Measurements from ENCODE around the gene TAF1A.

DNA sequence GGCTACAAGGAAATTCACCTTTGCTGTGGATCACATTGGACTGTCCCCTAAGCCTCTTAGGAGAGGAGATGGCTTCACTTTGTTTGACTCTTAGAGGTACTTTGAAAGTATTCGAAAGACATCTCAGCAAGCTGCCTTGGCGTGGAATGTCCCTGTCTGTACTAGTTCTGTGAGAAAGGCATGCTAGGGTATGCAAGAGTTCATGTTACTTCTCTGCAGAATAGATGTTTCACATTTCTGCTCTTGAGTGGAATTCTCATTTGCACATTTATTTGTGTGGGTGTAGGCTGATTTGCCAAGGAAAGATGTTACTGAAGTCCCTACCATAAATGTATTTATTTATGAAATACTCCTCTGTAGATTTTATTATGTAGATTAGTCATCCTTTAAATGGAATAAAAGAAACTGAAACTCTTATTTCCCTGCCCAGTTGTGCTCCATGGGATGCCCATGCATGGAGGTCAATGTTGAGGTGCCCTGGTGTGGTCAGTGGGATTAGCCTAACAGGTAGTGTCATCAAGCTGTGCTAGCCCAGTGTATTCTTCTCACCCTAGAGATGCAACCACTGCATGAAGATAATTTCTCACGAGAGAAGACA is 42.0 kb upstream of the TAF1A start:
- TF ChIP-seq, protein P1, sequence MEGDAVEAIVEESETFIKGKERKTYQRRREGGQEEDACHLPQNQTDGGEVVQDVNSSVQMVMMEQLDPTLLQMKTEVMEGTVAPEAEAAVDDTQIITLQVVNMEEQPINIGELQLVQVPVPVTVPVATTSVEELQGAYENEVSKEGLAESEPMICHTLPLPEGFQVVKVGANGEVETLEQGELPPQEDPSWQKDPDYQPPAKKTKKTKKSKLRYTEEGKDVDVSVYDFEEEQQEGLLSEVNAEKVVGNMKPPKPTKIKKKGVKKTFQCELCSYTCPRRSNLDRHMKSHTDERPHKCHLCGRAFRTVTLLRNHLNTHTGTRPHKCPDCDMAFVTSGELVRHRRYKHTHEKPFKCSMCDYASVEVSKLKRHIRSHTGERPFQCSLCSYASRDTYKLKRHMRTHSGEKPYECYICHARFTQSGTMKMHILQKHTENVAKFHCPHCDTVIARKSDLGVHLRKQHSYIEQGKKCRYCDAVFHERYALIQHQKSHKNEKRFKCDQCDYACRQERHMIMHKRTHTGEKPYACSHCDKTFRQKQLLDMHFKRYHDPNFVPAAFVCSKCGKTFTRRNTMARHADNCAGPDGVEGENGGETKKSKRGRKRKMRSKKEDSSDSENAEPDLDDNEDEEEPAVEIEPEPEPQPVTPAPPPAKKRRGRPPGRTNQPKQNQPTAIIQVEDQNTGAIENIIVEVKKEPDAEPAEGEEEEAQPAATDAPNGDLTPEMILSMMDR (IDR thresholded peaks at IDR 0.05) = no peak
- TF ChIP-seq POLR2A (IDR thresholded peaks at IDR 0.05; ENCODE audit: low read depth) = no peak
- no peak for TF ChIP-seq POLR2AphosphoS5 (IDR thresholded peaks at IDR 0.05)
- no peak for TF ChIP-seq EP300 (IDR thresholded peaks at IDR 0.05)
